ENCODE results near the gene GRAMD1B.

DNA sequence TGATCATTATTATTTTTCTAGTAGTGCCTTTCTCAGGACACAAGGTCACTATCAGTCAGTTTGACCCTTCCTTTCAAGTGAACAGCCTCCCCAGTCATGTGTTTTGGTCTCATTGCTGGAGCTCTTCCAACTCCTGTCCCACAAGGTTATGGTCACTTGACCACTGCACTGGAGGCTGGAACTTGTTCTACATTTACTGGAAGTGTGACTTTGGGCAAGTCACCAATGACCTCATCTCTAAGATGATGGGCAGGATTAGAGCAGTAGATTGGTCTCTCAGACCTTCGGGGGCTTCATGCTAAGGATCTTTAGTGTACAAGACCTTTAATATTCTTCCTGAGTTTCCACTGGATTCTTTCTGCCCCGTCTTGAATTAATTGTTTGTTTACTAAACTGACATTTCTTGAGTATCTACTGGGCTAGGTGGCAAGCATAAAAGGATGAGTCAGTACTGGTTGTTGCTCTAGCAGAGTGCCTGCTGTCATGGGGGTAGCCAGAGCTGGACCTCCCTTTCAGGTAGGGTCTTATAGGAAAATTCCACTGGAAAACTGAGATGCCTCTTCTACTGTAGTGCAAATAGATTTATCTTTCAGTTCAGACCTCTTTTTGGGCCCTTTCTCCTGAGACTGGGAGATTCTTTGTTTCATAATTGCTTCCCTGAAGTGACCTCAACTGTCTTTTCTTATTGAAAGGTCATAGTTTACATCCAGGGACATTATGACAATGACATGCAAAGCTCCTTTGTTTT, 106.8 kb downstream of the GRAMD1B start:
- TF ChIP-seq, protein P1, sequence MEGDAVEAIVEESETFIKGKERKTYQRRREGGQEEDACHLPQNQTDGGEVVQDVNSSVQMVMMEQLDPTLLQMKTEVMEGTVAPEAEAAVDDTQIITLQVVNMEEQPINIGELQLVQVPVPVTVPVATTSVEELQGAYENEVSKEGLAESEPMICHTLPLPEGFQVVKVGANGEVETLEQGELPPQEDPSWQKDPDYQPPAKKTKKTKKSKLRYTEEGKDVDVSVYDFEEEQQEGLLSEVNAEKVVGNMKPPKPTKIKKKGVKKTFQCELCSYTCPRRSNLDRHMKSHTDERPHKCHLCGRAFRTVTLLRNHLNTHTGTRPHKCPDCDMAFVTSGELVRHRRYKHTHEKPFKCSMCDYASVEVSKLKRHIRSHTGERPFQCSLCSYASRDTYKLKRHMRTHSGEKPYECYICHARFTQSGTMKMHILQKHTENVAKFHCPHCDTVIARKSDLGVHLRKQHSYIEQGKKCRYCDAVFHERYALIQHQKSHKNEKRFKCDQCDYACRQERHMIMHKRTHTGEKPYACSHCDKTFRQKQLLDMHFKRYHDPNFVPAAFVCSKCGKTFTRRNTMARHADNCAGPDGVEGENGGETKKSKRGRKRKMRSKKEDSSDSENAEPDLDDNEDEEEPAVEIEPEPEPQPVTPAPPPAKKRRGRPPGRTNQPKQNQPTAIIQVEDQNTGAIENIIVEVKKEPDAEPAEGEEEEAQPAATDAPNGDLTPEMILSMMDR (IDR thresholded peaks at IDR 0.05), result no peak
- no peak for TF ChIP-seq EP300 (IDR thresholded peaks at IDR 0.05)
